ENCODE measurements around the gene TMEM117.
A peak's percentile ranks its signal among the peaks of the same experiment; 100 is the strongest.
"Not testable (repeated sequence)": the region's sequence is repeated elsewhere in the genome, so short reads cannot be mapped to it uniquely, and the experiment has no call there.

Gene TMEM117

DNA sequence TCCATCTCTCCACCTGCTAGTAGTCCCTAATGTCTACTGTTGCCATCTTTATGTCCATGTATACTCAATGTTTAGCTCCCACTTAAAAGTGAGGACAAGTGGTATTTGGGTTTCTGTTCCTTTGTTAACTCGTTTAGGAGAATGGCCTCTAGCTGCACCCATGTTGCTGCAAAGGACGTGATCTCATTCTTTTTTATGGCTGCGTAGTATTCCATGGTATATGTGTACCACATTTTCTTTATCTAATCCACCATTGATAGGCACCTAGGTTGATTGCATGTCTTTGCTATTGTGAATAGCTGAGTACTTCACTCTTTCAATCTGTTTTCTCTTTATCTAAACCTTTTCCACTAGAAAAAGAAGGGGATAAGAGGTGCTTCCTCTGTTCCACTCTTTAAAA lies 130.0 kb downstream of the TMEM117 start:
- no peak for DNase-seq

- DNase-seq, result no peak
These were observed 132.9 kb downstream of the TMEM117 start for GRCh38 chr12:43968736-43969135.

DNA sequence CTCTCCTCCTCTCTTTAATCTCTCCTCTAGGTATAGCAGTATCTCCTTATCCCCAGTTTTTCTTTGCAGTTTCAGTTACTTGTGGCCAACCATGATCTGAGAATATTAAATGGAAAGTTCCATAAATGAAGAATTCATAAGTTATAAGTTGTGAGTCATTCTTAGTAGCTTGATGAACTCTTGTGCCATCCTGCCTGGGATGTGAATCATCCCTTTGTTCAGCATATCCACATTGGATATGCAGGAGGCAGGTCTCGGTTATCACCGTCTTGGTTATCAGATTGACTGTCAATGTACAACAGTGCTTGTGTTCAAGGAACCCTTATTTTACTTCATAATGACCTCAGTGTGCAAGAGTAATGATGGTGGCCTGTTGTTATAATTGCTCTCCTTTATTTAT lies 134.0 kb downstream of the TMEM117 start:
- DNase-seq, result no peak

DNA sequence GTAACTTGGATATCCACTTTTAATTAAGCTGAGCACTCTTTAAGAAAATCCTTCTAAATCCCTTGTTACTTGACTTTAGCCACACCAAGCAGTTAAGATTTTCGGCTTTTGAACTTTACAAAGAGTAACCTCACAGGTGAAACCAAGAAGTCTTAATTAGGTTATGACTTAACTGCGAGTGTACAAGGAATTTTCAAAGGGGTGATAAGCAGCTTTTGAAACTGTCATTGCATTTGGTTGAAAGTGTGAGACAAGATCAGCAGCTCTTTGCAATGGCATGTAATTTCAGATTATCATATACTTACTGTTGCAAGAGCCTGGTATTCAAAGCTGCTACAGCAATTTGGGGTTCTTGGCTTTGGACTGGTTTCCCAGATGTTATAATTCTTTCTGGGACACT lies 137.5 kb downstream of the TMEM117 start:
- no peak for DNase-seq

DNA sequence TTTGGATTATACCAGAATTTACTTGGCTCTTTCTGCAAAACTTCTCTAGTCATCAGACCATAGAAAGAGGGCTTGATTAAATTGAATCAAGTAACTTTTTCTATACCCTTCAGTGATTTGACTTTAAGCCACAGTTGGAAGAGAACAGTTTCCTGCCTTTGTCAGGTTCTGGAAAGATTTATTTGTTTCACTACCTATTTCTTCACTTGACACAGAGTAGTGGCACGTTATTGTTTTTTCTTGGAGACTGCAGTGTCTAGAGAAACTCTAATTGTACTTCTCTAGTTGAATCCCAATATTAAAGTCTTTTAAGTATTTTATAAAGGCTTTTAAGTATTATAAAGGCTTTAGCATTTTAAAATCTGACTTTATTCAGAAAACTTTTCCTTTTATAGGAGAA lies 138.1 kb downstream of the TMEM117 start:
- no peak for DNase-seq

- DNase-seq, result no peak
These were observed 140.1 kb downstream of the TMEM117 start for GRCh38 chr12:43976027-43976426.

DNA sequence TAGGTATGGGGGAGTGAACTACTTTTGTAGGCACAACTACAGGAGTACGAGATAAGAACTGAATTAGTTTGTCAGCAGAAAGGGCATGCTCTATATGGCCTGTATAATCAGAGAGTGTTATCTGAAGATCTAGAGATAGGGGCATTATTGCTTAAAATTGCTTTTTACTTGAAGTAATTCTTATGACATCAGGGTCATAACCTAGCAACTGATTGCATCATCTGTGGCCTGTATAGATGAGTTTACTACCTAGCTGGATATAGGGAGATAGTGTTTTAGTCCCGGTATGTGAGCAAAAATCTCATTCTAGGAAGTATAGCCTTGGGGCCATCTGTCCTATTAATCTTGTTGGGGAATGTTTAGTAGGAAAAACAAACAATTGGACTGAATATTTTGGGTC lies 142.7 kb downstream of the TMEM117 start:
- no peak for DNase-seq

GRCh38 chr12:43979450-43979849 lies 143.6 kb downstream of the TMEM117 start:
- no peak for DNase-seq

DNA sequence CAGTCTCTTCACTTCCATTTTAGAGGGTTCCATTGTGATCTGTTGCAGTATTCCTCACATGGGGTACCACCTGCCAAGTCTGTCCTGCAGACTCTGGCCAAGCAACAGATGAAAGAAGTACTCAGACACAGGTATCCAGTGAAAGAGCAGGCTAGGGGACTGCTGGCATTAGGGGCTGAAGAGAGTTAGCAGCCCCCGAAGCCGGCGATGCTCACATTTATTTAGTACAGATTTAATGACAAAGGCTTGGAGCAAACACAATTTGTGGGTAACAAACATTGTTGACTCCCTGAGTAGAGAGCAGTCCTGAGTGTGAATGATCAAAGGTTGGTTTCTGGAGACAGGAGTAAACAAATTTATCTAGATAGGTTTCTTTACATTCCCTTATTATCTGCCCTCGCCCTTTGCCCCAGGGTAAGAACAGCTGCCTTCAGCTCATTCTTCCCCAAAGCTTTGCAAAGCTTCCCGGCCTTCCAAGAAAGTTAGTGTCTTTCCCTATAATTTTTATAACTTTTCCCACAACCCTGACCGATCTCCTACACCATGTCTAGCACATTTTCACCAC lies 144.8 kb downstream of the TMEM117 start:
- no peak for DNase-seq

DNA sequence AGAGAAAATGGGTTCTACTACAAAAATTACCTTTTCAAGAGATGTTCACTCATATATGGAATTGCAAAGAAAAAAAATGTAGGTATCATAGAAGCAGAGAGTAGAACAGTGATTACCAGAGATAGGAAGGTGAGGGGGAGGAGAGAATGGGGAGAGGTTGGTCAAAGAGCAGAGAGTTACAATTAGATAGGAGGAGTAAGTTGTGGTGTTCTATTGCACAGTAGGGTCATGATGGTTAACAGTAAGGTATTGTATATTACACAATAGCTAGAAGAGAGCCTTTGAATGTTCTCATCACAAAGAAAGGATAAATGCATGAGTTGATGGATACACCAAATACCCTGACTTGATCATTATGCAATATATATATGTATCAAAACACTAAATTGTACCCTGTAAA lies 145.8 kb downstream of the TMEM117 start:
- DNase-seq, result no peak

GRCh38 chr12:43982544-43982943 lies 146.7 kb downstream of the TMEM117 start:
- no peak for DNase-seq

- no peak for DNase-seq
These were observed 153.1 kb downstream of the TMEM117 start for GRCh38 chr12:43988838-43989560.

- no peak for DNase-seq
These were observed 157.0 kb downstream of the TMEM117 start for GRCh38 chr12:43992856-43993255.

DNA sequence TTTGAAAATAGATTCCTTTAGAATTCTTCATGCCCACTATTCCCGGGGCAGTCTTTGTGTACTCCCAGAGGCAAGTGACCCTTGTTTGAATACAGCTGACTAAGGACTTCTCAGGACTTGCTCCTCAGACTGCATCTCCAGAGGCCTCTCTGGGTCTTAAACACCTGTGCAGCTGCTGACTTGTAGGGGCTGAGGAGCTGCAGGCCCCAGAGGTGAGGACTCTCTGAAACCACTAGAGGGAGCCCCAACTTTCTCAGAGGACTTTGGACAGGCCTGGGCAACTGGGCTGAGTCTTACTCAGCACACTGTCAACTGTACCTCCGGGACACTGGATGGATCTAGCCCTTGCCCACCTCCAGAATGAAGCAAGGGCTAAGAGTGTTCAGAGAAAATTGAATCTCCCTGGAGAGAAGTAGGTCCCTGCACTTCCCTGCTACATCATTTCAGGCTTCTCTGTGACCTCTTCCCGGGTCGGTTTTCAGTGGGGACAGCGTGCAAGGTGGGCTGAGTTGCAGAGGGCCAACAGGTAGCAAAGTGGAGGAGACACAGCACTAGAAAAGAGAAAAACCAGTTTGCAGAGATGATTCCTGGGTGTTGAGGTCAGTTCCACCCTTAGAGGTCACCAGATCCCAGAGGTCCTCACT lies 164.6 kb downstream of the TMEM117 start:
- no peak for DNase-seq

- DNase-seq, result no peak
These were observed 166.7 kb downstream of the TMEM117 start for GRCh38 chr12:44002607-44003006.

DNA sequence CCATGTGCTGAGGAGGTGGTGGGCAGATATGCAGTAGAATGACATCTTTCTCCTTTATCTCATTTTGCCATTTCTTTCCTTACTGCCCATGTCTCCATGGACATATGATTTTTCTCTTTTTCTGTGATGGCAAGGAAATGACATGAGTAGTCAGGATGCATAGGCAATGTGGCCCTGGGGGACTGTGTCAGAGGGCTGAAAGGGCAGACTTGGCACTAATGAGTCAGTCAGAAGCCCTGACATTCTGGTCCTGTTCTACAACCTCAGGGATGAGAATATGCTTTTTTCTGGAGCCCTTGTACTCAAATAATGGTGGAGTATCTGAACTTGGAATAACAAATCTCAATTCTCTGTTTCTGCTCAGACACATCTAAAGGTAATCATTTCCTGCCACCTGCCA lies 167.8 kb downstream of the TMEM117 start:
- no peak for DNase-seq

DNA sequence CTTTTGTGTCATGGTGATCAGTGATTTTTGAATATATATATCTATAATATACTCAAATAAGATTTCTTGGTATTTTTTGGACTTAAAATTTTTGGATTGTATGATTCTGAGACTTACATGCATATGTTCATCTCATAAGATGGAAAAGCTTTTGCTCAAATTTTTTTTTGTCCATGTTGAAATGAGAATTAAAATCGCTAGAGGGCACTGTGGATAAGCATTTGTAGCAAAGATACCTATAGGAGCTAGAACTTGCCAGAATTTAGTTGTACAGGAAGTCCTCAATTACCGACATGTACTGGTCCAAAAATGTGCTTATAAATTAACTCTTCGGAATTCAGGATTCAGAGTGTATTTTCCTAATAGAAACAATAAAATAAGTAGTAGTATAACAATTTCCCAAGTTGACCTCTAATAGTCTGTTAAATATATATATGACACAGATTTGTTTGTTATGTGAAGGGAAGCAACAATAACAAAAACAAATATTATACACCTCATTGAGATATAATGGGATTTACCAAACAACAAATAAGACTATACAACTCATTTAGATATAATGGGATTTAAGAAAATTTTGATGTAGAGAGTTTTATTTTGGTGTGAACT lies 179.6 kb downstream of the TMEM117 start:
- DNase-seq, result peak; percentile 71

DNA sequence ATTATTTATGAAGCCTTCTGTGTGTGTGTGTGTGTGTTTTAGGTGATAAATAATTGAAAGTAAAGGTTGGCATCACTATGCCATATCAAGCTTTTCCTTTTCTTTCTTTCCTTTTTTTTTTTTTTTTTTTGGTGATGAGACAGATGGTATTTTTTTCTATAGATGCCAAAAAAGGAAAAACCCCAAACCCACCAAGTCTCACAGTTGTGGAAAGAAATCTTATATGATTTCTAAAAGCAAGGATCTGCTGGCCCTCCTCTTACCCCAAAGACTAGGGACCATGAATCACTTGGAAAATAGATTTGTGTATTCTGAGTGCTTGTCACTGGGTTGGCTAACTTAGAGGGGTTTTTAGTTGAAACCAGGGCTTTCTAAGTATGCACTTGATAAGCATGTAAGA lies 181.3 kb downstream of the TMEM117 start:
- no peak for DNase-seq

- no peak for DNase-seq
These were observed 183.2 kb downstream of the TMEM117 start for GRCh38 chr12:44019118-44019517.

GRCh38 chr12:44020555-44020954 lies 184.7 kb downstream of the TMEM117 start:
- no peak for DNase-seq

DNA sequence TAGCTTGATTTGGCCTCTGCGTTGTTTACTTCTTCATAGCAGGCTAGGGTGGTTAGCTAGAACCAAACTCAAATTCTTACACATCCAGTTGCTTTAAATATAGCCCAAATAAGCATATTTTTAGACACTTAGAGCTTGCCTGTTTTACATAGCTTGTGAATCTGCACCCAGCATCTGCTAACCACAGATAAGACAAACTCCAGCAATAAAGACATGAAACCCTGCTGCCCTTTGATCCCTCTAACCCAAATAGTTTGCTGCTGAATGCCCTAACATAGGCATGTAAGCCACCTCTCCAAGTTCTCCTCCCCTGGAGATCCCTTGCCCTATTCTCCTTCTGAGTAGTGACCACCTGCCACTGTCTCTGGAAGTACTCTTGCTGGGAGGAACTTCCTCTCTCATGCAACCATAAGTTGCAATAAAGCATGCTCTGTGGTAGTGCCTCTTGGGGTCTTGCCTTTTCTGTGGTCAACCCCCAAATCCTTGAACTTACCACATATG lies 185.6 kb downstream of the TMEM117 start:
- DNase-seq, result no peak

GRCh38 chr12:44025499-44025898 lies 189.6 kb downstream of the TMEM117 start:
- DNase-seq, result no peak

GRCh38 chr12:44026046-44026445 lies 190.2 kb downstream of the TMEM117 start:
- no peak for DNase-seq

DNA sequence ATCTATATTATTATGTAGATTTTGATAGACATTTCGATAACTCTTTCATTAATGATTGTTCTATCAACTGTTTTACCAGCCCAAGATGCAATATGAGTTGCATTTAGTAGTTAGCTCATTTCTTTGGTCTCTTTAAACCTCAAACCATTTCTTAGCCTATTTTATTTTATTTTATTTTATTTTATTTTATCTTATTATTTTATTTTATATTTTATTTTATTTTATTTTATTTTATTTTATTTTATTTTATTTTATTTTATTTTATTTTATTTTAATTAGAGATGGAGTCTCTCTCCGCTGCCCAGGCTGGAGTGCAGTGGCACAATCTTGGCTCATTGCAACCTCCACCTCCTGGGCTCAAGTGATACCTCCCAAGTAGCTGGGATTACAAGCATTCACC lies 191.0 kb downstream of the TMEM117 start:
- DNase-seq, result not testable (repeated sequence)
